NB4 (cell line): ENCODE measurements around the gene TMEM178B.

ENCODE experiments used
- DNase-seq: peaks from one replicate; pipeline ENCODE4 v3.0.0; 2010; ENCODE audit warnings: low read depth
- H3K4me3 ChIP-seq: one replicate; pipeline ENCODE4 v1.5.1; 2011; ENCODE audit warnings: mild to moderate bottlenecking, low read depth, low read length, moderate library complexity
- MYC ChIP-seq: IDR thresholded peaks from 2 replicates; pipeline ENCODE4 v1.6.1; 2011; ENCODE audit warnings: low read depth, low read length
- POLR2A ChIP-seq: IDR thresholded peaks from 2 replicates; pipeline ENCODE4 v1.6.1; 2011; ENCODE audit warnings: mild to moderate bottlenecking; ENCODE audit not compliant: insufficient read length; ENCODE audit errors: extremely low read depth
- TF ChIP-seq, protein P1 (sequence below): IDR thresholded peaks from 2 replicates; pipeline ENCODE4 v1.6.1; 2011; ENCODE audit warnings: low read depth, low read length
- TF ChIP-seq, protein P2 (sequence below): IDR thresholded peaks from one replicate; pipeline ENCODE4 v1.5.1; 2012; ENCODE audit warnings: low read depth, low read length

TMEM178B gene

DNA sequence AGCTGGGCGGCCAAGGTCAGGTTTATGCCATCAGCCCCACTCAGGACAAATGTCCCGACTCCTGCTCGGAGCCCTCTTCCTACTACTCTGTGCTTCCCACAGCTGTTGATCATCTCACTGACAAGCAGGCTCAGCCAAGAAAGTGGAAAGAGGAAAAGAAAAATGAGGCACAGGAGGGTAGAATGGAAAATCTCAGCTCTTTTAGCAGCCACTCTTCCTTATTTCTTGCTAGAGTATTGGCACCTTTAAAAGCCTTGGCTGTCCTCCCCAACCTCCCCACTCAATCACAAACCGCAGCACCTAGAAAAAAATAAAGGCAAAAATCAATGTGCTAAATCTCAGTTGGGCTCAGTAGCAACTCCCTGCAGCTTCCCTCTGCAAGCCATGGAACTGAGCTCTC is 442.1 kb downstream of the TMEM178B start:
- no peak for DNase-seq
- no peak for TF ChIP-seq MYC
- TF ChIP-seq, protein P1, sequence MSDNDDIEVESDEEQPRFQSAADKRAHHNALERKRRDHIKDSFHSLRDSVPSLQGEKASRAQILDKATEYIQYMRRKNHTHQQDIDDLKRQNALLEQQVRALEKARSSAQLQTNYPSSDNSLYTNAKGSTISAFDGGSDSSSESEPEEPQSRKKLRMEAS: no peak
- TF ChIP-seq POLR2A: no peak
- TF ChIP-seq, protein P2, sequence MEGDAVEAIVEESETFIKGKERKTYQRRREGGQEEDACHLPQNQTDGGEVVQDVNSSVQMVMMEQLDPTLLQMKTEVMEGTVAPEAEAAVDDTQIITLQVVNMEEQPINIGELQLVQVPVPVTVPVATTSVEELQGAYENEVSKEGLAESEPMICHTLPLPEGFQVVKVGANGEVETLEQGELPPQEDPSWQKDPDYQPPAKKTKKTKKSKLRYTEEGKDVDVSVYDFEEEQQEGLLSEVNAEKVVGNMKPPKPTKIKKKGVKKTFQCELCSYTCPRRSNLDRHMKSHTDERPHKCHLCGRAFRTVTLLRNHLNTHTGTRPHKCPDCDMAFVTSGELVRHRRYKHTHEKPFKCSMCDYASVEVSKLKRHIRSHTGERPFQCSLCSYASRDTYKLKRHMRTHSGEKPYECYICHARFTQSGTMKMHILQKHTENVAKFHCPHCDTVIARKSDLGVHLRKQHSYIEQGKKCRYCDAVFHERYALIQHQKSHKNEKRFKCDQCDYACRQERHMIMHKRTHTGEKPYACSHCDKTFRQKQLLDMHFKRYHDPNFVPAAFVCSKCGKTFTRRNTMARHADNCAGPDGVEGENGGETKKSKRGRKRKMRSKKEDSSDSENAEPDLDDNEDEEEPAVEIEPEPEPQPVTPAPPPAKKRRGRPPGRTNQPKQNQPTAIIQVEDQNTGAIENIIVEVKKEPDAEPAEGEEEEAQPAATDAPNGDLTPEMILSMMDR: no peak
- H3K4me3 ChIP-seq: no peak overlapping the region

DNA sequence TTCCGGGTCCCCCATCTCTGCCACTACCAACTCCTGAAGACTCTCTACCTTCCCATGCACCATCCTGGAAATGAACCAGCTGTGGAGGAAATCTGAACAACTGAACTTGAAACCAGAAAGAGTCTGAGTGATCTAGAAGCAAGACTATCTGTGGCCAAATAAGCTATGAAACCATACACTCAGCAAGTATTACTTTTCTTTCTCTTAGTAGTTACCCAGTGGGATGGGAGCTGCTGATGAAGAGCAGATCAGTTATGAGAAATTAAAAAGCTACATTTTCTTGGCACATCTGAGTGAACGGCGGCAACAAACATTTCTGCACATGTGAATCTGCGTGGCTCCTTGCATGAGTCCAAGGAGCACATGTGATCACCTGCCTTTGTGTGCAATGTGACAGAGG is 445.8 kb downstream of the TMEM178B start:
- H3K4me3 ChIP-seq: no peak overlapping the region
- TF ChIP-seq, protein P2: no peak
- TF ChIP-seq MYC (no peak), POLR2A (no peak)
- TF ChIP-seq, protein P1: no peak
- no peak for DNase-seq

DNA sequence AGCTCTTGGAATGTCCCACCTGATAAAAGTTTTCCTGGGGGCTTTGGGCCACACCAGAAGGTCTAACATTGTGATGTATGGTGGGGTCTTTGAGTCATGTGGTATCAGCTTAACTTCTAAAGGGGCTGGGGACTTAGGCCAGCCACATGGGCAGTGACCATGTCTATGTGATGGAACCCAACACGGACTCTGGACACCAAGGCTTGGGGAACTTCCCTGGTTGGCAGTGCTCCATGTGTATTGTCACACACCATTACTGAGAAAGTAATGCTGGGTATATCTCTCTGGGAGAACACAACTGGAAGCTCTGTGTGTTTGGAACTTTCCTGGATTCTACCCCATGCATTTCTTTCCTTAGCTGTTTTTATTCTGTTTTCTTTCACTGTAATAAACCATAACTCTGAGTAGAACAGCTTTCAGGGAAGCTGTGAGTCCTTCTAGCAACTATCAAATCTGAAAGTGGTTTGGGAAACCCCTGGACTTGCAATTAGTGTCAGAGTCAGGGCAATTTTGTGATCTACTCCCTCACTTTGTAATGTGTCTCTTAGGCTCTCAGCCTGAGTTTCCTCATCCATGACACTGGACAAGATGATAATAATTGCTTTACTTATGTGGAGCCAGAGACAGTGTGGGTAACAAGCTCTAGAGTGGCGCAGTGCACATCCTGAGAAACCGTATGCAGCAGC is 448.9 kb downstream of the TMEM178B start:
- H3K4me3 ChIP-seq: no peak overlapping the region
- TF ChIP-seq, protein P1: no peak
- TF ChIP-seq, protein P2: no peak
- no peak for TF ChIP-seq POLR2A
- TF ChIP-seq MYC: no peak
- no peak for DNase-seq

DNA sequence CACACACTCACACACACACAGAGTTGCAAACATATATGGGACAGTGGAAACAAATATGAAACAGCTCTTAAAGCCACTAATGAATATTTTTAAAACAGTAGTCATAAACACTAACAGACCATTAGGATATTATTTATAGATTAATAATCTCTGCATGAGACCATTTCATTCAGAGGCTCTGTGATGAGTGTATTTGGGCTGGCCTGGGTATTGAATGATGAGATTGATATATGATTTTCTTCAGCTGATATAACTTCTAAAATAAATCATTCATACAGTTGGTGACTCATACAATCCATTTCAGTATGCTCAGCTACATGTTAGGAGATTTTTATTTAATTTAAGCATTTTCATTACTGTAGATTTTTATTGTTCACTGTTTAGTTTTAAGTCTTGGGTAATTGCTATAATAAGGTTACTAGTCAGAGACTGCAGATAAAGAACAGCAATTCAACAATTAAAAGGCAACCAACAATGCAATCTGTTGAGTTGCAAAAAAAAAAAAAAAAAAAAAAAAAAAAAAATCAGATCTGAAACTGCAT is 452.2 kb downstream of the TMEM178B start:
- TF ChIP-seq, protein P1: no peak
- TF ChIP-seq, protein P2: no peak
- TF ChIP-seq POLR2A: no peak
- no peak for TF ChIP-seq MYC
- DNase-seq: no peak
- H3K4me3 ChIP-seq: no peak overlapping the region

DNA sequence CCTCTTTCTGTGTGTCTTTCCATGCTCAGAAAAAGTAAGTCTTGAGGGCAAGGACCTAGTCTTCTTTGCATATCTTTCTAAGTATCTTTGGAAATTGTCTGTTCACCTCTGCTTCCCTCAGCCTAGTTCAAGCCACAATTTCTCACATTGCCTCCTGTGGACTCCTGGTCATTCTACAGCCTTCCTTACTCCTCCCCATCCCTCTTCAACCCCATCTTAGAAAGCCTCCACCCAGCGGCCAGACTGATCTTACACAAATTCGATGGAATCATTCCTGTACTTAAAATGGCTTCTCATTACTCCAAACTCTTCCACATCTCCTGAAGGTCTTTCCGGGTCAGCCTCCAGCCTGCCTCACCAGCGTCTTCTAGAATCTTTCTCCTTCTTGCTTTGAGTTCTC is 453.2 kb downstream of the TMEM178B start:
- no peak overlapping the region for H3K4me3 ChIP-seq
- no peak for DNase-seq
- TF ChIP-seq POLR2A: no peak
- TF ChIP-seq MYC: no peak
- TF ChIP-seq, protein P1: no peak
- TF ChIP-seq, protein P2: no peak
